Measurements from ENCODE around the gene PUDP.

Gene PUDP

DNA sequence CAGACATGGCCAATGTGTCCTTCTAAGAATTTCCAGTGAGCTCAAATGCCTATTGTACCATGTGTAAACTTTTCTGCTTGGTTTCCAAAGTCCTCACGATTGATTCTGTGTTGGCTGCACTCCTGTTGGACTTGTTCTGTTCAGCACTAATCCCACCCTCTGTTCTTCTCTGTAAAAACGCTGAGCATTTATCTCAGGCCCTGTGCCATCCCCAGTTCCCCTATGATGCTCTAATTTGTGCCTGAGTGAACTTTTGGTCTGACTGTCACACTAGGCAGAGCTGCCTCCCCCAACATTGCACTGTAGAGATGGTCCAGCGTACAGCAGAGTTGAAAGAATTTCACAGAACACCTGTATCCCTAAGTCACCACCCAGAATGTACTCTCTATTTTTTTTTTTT lies 76.6 kb downstream of the PUDP start:
- no peak overlapping the region for H3K27ac ChIP-seq
- TF ChIP-seq, protein P1, sequence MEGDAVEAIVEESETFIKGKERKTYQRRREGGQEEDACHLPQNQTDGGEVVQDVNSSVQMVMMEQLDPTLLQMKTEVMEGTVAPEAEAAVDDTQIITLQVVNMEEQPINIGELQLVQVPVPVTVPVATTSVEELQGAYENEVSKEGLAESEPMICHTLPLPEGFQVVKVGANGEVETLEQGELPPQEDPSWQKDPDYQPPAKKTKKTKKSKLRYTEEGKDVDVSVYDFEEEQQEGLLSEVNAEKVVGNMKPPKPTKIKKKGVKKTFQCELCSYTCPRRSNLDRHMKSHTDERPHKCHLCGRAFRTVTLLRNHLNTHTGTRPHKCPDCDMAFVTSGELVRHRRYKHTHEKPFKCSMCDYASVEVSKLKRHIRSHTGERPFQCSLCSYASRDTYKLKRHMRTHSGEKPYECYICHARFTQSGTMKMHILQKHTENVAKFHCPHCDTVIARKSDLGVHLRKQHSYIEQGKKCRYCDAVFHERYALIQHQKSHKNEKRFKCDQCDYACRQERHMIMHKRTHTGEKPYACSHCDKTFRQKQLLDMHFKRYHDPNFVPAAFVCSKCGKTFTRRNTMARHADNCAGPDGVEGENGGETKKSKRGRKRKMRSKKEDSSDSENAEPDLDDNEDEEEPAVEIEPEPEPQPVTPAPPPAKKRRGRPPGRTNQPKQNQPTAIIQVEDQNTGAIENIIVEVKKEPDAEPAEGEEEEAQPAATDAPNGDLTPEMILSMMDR (conservative IDR thresholded peaks at IDR 0.05) = no peak

DNA sequence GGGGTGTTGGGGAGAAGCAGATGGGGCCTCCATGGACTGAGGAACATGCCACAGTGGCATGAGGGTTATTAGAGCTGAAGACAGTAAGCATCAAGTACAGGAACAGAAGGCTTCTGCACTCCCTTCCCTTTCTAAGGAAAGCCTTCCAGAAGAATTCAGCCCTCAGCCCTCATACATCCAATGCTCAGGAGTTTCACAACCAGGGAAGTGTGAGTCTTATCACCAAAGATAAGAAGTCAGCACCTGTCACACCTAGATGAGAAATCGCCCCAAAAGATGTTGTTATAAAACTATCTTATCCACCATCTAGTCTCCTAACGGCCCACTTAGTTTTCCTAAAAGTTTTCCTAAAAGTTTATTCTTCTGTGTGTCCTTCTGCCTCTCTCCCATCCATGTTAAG lies 78.4 kb downstream of the PUDP start:
- H3K27ac ChIP-seq = no peak overlapping the region
- TF ChIP-seq, protein P1 (conservative IDR thresholded peaks at IDR 0.05) = no peak

DNA sequence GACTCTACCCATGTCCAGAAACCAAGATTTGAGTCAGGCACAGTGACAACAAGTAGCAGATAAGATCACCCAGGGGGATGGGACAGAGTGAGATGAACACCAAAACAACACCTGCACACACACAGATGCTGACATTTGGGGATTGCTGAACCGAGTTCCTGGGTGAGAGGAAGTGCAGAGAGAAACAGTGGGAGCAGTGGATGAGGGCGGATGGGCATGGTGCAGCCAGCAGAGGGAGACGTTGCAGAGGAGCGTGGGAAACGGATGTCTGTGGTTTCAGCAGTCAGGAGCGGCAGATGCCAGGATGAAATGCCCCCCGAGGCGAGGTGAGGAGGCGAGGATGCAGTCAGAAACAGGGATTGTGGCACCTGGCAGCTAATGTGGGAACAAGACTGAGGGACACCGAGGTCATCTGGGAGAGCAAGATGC lies 79.0 kb downstream of the PUDP start:
- TF ChIP-seq, protein P1 (conservative IDR thresholded peaks at IDR 0.05) = no peak
- H3K27ac ChIP-seq = no peak overlapping the region

DNA sequence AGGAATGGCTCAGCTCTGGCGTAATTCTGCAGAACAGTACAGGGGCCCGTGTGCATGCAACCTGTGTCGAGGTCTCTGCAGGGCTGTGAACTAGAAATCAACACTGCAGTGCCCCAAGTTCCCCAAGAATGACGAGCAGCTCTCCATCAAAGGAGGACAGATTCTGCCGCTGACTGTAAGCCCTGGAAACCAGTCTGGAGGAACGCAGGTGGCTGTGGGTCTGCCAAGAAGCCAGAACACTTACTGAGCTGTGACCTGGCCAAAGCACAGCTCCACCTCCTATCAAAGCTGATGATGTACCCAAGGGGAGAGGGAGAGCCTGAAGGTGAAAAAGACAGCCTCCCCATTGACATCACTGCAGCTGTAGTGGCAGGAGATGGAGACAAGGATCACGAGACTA lies 80.7 kb downstream of the PUDP start:
- TF ChIP-seq, protein P1 (conservative IDR thresholded peaks at IDR 0.05) = no peak
- no peak overlapping the region for H3K27ac ChIP-seq

DNA sequence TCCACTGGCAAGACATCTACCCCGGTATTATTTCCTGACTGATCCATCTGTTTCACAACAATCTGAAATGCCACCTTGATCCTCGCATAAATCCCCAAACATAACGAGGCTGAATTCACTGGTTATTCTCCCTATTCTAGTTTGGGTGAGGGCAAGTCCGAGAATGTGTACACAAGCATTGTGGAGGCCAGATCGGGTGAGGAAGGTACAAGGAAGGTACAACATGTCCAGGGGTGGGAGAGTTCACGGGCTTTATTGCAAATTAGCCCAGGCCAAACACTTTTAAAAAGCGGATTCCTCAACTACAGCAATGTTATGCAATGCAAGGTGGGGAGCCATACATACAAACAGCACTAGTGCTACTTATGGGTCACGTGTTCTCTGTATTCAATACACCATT lies 82.5 kb downstream of the PUDP start:
- no peak overlapping the region for H3K27ac ChIP-seq
- TF ChIP-seq, protein P1 (conservative IDR thresholded peaks at IDR 0.05) = no peak

DNA sequence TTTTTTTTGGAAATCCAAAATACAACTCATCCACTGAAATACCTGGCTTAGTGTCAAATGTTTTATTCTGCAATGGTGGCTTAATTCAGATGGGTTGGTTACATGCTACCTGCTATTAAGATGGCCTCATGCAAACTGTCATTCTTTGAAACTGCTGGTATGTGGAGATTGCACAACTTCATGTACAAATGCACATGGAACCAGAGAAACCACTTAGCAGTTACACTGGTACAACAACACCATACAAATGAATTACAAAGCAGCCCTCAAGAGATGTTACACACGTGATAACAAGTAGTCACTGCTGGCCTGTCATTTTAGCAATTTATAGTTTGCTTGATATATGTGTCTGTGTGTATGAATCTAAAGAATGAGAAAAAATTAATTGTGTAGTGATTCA lies 85.0 kb downstream of the PUDP start:
- TF ChIP-seq, protein P1 (conservative IDR thresholded peaks at IDR 0.05) = no peak
- no peak overlapping the region for H3K27ac ChIP-seq

DNA sequence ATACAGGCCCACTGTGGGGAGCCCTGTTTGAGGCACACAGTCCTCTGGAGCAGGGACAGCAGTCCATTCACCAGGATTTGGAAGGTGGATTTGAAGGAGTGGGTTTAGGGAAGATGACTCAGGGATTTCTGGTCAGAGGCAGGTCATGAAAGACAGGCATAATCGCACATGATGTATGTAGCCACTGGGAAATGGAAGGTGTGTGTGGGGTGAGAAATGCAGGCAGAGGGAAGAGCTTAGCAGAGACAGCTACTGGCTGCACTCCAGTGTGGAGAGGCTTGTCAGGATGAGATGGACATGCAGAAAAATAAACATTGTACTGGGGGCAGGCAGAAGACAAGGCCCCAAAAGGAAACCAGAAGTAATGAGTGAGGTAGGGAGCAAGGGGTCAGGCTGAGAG lies 85.7 kb downstream of the PUDP start:
- TF ChIP-seq, protein P1 (conservative IDR thresholded peaks at IDR 0.05) = no peak
- no peak overlapping the region for H3K27ac ChIP-seq

DNA sequence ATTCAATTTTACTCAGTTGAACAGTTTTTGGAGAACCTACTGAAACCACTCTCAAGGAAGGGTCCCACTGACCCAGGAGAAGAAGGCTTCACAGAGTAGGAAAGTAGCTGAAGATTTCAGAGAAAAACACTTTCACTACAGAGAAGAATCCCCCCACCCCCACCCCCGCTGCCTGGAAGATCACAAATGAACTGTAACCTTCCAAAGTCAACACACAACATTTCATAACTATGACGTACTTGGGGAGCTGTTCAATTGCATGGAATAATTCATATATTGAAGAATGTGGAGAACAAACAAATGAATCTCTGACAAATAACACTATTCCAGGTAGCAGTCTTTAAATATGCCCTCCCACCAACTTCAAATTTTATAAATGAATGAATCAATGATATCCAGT lies 86.5 kb downstream of the PUDP start:
- H3K27ac ChIP-seq = no peak overlapping the region
- TF ChIP-seq, protein P1 (conservative IDR thresholded peaks at IDR 0.05) = no peak
